KBM-7 (cell line): ENCODE measurements around the gene LMOD3.

Source experiments
- DNase-seq: peaks from one replicate; pipeline ENCODE4 v3.0.0-alpha.2; 2015
- in situ Hi-C: fragments of 300-500 bp; cut with MboI; formaldehyde crosslinking; loops from 2 replicates; pipeline ENCODE4 v1.14.3; 2020; ENCODE audit warnings: low sequenced_read_pairs, low pct_unique_long_range_greater_than_20kb, mixed read lengths

The LMOD3 gene

DNA sequence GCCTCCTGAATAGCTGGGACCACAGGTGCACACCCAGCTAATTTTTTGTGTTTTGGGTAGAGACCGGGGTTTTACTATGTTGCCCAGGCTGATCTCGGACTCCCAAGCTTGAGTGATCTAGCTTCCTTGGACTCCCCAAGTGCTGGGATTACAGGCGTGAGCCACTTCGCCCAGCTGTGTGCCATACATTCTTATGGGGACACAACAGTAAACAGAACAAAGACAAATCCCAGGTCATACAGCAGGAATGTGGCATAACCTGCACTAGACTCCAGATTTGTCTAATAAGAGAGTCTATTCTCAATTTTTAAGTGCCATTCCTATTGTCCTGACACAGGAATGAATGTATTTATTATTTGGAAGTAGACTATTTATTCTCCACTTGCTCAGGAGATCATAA is 20.0 kb downstream of the LMOD3 start:
- in situ Hi-C loops = no loop called here
- DNase-seq = no peak

DNA sequence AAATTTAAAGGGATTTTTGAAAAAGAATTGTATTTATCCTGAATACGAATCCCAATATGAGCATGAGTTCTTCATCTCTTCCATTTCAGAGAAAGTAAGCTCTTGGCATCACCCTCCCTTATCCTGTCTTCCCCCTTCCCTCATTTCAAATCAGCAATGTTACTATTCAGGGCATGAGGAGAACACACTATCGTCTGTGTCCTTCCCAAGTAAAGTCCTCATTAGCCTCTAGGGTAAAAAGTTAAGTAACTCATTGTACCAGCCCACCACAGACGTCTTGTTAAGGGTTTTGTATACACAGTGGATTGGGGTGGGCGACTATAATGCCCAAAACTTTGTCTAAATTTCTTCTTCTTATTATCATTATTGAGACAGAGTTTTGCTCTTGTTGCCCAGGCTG is 22.8 kb downstream of the LMOD3 start:
- no peak for DNase-seq
- in situ Hi-C loops = no loop called here

GRCh38 chr3:69097407-69098086 is 24.8 kb downstream of the LMOD3 start:
- in situ Hi-C loops = no loop called here
- no peak for DNase-seq

- no peak for DNase-seq
- in situ Hi-C loops = no loop called here
Observed at GRCh38 chr3:69096299-69096698, 26.1 kb downstream of the LMOD3 start.

DNA sequence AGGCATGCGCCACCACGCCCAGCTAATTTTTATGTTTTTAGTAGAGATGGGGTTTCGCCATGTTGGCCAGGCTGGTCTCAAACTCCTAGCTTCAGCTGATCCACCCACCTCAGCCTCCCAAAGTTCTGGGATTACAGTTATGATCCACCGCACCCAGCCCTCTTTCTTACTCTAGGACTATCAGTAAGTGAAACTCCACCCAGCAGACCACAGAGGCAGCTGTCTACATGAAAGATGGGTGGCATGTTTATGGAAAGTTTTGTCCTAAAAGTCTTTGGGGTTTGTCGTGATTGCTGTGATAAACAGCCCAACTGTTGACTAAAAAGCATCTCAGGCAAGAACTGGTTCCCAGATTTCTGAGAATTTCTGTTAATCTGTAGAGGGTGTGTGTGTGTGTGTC is 26.8 kb downstream of the LMOD3 start:
- in situ Hi-C loops = no loop called here

DNA sequence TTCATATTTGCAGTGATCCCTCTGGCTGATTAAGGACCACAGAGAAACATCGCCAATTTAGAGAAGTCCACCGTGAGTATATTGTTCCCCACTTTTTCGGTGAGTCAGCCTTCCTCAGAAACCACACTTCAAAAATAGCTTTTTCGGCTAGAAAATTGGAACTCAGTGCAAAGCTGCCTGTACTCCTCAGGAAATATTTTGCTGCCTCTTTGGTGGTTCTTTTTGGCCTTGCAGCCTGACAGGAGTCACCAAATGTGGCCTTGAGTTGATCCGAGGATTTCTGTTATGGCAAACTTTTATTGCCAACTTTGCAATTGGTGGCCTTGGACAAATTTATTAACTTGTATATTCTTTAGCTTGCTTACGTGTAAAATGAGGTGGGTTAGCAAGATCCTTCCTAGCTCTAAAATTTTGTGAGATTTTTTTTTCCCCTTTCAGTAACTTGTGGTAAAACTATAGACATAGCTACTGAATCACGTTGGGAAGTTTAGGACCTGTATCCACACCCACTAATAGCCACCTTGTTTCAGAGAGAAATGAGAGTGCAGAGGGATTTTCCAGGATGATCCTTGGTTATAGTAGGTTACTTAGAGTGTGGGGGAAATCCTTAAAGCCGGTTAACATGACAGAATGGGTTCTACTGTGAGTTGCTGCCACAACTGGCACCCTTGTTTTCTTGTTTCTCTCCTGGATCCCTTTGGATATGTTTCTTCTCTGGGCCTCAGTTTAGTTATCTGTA is 27.8 kb downstream of the LMOD3 start:
- in situ Hi-C loops = no loop called here
- DNase-seq = peak; percentile 90

More for the DNA sequence above, 26.8 kb downstream of the LMOD3 start:
- peak; percentile 30 for DNase-seq

GRCh38 chr3:69092030-69092516 is 30.3 kb downstream of the LMOD3 start:
- in situ Hi-C loops = no loop called here
- DNase-seq = peak; percentile 94

DNA sequence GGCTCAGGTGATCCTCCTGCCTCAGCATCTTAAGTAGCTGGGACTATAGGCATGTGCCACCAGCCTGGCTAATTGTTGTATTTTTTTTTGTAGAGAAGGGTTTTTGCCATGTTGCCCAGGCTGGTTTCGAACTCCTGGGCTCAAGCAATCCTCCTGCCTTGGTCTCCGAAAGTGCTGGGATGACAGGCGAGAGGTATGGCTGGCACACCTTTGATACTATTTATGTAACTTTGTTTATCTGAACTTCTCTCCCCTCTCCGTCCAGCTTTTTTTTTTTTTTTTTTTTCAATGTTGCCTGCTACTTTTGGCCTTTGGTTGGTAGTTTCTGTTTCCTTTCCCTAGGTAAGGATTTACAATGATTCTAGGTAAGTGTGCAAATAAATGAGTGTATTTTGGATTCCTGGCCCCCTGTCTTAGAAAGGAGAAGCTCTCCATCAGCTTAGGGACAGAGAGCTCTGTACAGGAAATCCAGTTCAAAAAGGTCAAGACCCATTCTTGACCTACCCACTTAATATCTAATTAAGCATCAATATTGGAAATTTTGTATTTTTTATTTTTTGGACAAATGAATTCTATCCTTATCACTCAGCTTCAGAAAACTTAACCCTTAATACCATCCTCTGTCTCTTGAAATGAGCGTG is 30.9 kb downstream of the LMOD3 start:
- DNase-seq = no peak
- in situ Hi-C loops = no loop called here

DNA sequence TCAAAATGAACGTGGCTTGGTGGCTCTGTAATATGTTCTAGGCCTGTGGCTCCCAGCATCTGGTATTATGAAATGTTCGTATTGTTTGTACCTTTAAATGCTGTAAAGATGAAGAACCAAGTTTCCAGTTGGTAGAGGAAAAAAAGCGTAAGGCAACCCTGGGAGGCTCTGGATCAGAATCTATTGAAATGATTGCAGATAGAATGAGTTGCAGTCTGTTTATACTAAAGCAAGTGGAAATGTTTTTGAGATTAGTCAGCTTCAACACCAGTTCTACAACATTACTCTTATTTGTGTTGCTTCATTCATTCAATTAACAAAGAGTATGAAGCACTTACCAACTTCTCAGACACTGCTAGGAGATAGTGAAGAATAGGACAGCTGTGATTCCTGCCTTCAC is 32.4 kb downstream of the LMOD3 start:
- no peak for DNase-seq
- in situ Hi-C loops = no loop called here

DNA sequence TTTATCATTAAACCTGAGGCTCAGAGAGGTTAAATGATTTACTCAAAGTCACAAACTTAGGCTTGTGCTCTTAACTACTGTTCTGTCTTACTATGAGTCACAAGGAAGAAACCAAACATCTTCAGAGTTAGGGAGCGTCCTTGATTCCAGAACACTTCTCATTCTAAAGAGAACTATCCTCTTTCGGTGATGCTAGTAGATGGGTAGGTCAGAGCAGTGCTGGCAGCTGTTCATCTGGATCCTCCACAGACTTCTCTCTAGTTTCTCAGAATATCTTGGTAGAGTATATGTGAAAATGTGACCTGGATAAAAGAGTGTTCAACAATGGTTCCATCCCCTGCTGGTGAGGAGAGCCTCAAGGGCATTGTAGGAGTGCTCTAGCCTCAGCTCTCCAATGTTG is 34.3 kb downstream of the LMOD3 start:
- no peak for DNase-seq
- in situ Hi-C loops = no loop called here

DNA sequence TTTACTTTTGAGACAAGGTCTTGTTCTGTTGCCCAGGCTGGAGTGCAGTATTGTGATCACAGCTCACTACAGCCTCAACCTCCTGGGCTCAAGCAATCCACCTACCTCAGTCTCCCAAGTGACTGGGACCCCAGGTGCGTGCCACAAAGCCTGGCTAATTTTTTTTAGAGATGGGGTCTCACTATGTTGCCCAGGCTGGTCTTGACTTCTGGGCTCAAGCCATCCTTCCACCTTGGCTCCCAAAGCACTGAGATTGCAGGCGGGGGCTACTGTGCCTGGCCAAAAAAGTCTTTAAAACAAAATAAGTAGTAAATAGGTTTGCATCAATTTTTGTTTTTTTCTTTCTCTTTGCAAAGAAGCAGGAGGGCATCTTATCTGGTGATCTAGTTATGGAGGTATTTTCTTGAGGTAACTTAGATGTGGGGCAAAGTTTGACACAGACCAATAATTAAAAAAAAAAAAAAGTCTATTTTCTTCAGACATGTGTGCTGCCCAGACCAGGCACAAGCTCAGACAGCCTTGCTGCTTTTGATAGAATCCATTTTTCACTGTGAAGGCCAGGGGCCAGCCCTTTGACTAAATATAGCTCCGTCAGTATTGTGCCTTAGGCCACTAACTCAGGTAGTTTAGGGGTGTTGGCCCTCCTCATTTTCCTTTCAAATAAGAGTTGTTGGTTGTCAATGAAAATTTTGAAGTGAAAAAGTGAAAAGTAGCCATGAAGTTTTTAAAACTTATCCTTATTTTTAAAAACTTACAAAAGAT is 35.2 kb downstream of the LMOD3 start:
- in situ Hi-C loops = no loop called here
- no peak for DNase-seq

- peak; percentile 67 for DNase-seq
- in situ Hi-C loops = no loop called here
Observed at GRCh38 chr3:69085833-69086722, 36.3 kb downstream of the LMOD3 start.

DNA sequence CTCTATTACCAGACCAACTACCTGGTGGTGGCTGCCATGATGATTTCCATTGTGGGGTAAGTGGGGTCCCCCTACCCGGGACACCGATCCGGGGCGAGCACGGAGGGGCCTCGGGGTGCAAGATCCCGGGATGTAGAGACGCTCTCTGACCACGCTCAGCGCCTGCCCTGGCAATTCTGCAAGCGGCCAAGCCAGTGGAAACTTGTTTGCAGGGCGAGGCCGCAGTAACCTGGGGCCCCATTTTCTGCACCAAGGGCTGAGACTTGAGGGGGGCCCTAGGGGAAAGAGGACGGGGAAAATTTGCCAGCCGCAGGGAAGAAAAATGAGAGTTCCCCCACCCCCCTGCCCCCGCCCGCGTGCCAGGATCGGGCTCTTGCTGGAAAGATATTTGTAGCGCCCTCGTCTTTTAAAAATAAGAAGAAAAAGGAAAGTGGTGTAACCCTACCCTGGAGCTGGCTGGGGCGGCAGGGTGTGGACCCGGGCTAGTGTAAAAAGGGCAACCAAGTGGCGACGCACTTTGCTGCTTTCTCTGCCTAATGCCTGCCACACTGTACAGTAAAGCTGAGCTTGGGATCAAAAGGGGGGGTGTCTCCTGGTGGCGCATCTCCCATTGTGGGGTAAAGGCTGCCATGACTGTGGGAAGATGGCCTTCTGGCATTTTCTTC is 37.1 kb downstream of the LMOD3 start:
- in situ Hi-C loops = no loop called here
- DNase-seq = peak; percentile 20

DNA sequence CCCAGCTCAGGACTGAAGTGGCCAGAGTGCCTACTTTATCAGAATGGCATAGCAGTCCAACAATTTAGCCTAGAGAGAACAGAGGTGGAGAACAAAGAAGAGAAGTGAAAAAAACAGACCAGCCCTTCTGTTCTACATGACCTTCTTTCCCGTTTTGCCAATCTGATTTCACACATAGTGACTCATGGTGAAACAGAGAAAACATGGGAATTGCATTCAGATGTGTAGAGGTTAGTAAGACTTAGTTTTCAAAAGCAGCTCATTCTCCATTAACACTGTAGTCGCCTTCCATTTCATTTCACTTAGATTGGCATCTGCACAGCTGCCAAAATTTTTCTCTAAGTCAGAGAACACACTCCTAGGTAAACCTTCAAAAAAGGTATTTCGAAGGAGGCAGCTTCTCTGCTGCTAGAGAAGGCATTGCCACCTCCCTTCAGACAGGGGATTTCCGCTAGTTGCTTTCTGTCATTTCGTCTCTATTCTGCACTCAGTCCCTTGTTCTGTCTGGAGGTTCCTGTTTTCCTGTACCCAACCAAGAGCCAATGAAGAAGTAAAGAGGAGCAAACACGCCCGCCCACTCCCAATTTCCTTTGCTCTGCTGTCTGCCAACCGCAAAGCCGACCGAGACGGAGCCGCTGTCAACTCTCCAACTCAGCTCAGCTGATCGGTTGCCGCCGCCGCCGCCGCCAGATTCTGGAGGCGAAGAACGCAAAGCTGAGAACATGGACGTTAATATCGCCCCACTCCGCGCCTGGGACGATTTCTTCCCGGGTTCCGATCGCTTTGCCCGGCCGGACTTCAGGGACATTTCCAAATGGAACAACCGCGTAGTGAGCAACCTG is 37.8 kb downstream of the LMOD3 start, which contains the start of gene ARL6IP5:
Gene ARL6IP5 (plus strand): TSS at position 612 of the 842 bp plus-strand sequence. CDS start 111 bp downstream, at position 723.
- in situ Hi-C loops = no loop called here
- peak; percentile 99 for DNase-seq

- peak; percentile 73 for DNase-seq
- in situ Hi-C loops = no loop called here
Observed at GRCh38 chr3:69082805-69083204, 39.6 kb downstream of the LMOD3 start.

- DNase-seq = no peak
- in situ Hi-C loops = no loop called here
Observed at GRCh38 chr3:69082361-69082760, 40.0 kb downstream of the LMOD3 start.

DNA sequence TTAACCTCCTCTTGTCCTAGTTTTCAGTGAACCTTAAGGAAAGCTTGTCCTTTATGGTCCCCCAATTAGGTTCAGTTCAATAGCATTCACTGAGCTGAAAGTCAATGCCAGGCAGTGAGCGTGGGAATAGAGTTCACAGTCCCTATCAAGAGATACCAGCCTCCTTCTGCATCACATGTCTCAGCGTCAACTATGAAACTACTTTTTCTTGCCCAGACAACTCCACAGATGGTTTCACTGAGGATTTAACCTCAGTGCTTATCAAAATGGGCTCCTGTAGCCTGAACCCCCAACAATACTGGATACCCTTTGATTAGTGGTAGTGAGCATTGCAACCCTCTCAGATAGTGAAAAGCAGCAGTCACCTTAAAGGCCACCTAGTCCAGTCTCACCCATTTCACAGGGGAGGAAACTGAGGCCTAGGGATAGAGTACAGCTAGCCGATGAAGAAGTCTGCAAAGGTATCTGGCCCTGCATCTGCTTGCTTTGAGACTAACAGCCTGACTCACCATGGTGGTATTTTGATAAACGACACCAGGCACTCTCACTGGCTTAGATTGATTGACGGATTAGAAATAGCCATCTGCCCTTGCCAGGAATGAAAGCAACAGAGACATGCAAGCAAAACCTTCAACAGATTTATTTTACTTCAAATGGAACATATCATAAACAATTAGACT is 40.7 kb downstream of the LMOD3 start:
- peak; percentile 30 for DNase-seq
- in situ Hi-C loops = no loop called here
